Smooth muscle cell (in vitro differentiated cells): ENCODE data around the gene NKAIN1. TPM values are rescaled to one million over a fixed set of nuclear protein-coding genes. Genes with fewer than 3 reads are reported as not detected.

Experiments
- DNase-seq: peaks from one replicate; lab custom pipeline; 2025; ENCODE audit not compliant: unreplicated experiment; lab: John Stamatoyannopoulos, UW
- H2AFZ ChIP-seq: fragments of 200-600 bp; sonication (generic); 2 replicates; pipeline ENCODE4 v1.6.0; 2016; ENCODE audit warnings: antibody characterized with exemption, low read depth, mild to moderate bottlenecking
- H3F3A ChIP-seq: fragments of 200-600 bp; sonication (generic); 2 replicates; pipeline ENCODE4 v1.6.0; 2017; ENCODE audit warnings: antibody characterized with exemption, low read depth
- H3K27ac ChIP-seq: fragments of 200-600 bp; sonication (generic); 2 replicates; pipeline ENCODE4 v1.5.1; 2016; ENCODE audit warnings: low read depth, mild to moderate bottlenecking
- H3K27me3 ChIP-seq: fragments of 200-600 bp; sonication (generic); 2 replicates; pipeline ENCODE4 v1.6.1; 2016; ENCODE audit warnings: low read depth, mild to moderate bottlenecking
- H3K36me3 ChIP-seq: fragments of 200-600 bp; sonication (generic); 2 replicates; pipeline ENCODE4 v1.5.1; 2016; ENCODE audit warnings: low read depth
- H3K4me1 ChIP-seq: fragments of 200-600 bp; sonication (generic); 2 replicates; pipeline ENCODE4 v1.5.1; 2016; ENCODE audit warnings: low read depth
- H3K4me2 ChIP-seq: fragments of 200-600 bp; sonication (generic); 2 replicates; pipeline ENCODE4 v1.6.0; 2016; ENCODE audit warnings: mild to moderate bottlenecking
- H3K4me3 ChIP-seq: fragments of 200-600 bp; sonication (generic); 2 replicates; pipeline ENCODE4 v1.5.1; 2016; ENCODE audit warnings: mild to moderate bottlenecking
- H3K79me2 ChIP-seq: fragments of 200-600 bp; sonication (generic); 2 replicates; pipeline ENCODE4 v1.6.0; 2016; ENCODE audit warnings: low read depth, mild to moderate bottlenecking
- H3K9ac ChIP-seq: fragments of 200-600 bp; sonication (generic); 2 replicates; pipeline ENCODE4 v1.6.0; 2016; ENCODE audit warnings: low read depth
- H3K9me3 ChIP-seq: fragments of 200-600 bp; sonication (generic); replicated peaks from 2 replicates; pipeline ENCODE4 v1.5.1; 2016; ENCODE audit warnings: low read depth
- H4K20me1 ChIP-seq: fragments of 200-600 bp; sonication (generic); 2 replicates; pipeline ENCODE4 v1.6.0; 2016; ENCODE audit warnings: low read depth
- CTCF ChIP-seq: fragments of 200-600 bp; sonication (generic); IDR thresholded peaks from 2 replicates; pipeline ENCODE4 v1.5.1; 2017; ENCODE audit warnings: borderline replicate concordance, mild to moderate bottlenecking, antibody characterized with exemption; ENCODE audit not compliant: insufficient read depth, poor library complexity, severe bottlenecking
- WGBS: methylation state at CpG from one replicate; pipeline ENCODE4 v1.1.7; 2016; ENCODE audit warnings: low lambda C conversion rate; 5-methylcytosine and 5-hydroxymethylcytosine counted together
- polyA plus RNA-seq: library from polyadenylated mRNA; unstranded; fragments of >200 nt; fragmentation: Nextera tagmentation; extraction: Ambion mirVana; gene quantifications from 2 replicates; pipeline ENCODE4 v1.2.1, GENCODE V29; 2016
- total RNA-seq: library from RNA; depleted of rRNA; stranded (reverse); fragments of >200 nt; gene quantifications from 2 replicates; pipeline ENCODE4 v1.2.3, GENCODE V29; 2014

The NKAIN1 gene
- total and polyA plus RNA-seq, 2 experiments from 2014 or later, result 0.39 TPM; not detected in 1

- no peaks in the 10 kb centered on the region for H3K4me1 ChIP-seq
- H3K4me2 ChIP-seq, result no peak overlapping the region
- H3K9ac ChIP-seq, result no peak overlapping the region
- H3F3A ChIP-seq, result no peaks in the 10 kb centered on the region
- peaks cover 31% of the 10 kb centered on the region for H3K36me3 ChIP-seq
- TF ChIP-seq CTCF, result no peak
- no peak overlapping the region for H2AFZ ChIP-seq
- DNase-seq, result no peak
- H3K27ac ChIP-seq, result no peak overlapping the region
- WGBS, result 78% methylated on average over 2 of the region's 2 CpGs
- H3K4me3 ChIP-seq, result no peak overlapping the region
- peaks cover 26% of the 10 kb centered on the region for H4K20me1 ChIP-seq
- H3K27me3 ChIP-seq, result no peaks in the 10 kb centered on the region
- no peaks in the 10 kb centered on the region for H3K79me2 ChIP-seq
- no peaks in the 10 kb centered on the region for H3K9me3 ChIP-seq
Observed at GRCh38 chr1:31273619-31274018, 33.9 kb upstream of the NKAIN1 start.

GRCh38 chr1:31272369-31272768 is 32.7 kb upstream of the NKAIN1 start:
- H3K4me2 ChIP-seq, result no peak overlapping the region
- no peaks in the 10 kb centered on the region for H3K4me1 ChIP-seq
- no peak overlapping the region for H2AFZ ChIP-seq
- H3F3A ChIP-seq, result no peaks in the 10 kb centered on the region
- H4K20me1 ChIP-seq, result peaks cover 26% of the 10 kb centered on the region
- DNase-seq, result no peak
- peaks cover 26% of the 10 kb centered on the region for H3K36me3 ChIP-seq
- H3K9ac ChIP-seq, result no peak overlapping the region
- H3K4me3 ChIP-seq, result no peak overlapping the region
- no peak for TF ChIP-seq CTCF
- H3K9me3 ChIP-seq, result no peaks in the 10 kb centered on the region
- H3K27ac ChIP-seq, result no peak overlapping the region
- WGBS, result 85% methylated on average over 3 of the region's 3 CpGs
- no peaks in the 10 kb centered on the region for H3K79me2 ChIP-seq
- H3K27me3 ChIP-seq, result no peaks in the 10 kb centered on the region

GRCh38 chr1:31266547-31266946 is 26.9 kb upstream of the NKAIN1 start:
- no peak for TF ChIP-seq CTCF
- Histone ChIP-seq H3K4me2 (no peak overlapping the region), H3K9ac (no peak overlapping the region), H3K9me3 (no peaks in the 10 kb centered on the region), H3K4me3 (no peak overlapping the region), H3F3A (no peaks in the 10 kb centered on the region), H3K36me3 (peaks cover 23% of the 10 kb centered on the region), H4K20me1 (peaks cover 5% of the 10 kb centered on the region), H3K79me2 (no peaks in the 10 kb centered on the region), H2AFZ (no peak overlapping the region), H3K4me1 (no peaks in the 10 kb centered on the region), H3K27me3 (no peaks in the 10 kb centered on the region), H3K27ac (no peak overlapping the region)
- 98% methylated on average over 2 of the region's 2 CpGs for WGBS
- DNase-seq, result no peak

- no peak for TF ChIP-seq CTCF
- no peak overlapping the region for H3K9ac ChIP-seq
- no peaks in the 10 kb centered on the region for H3K79me2 ChIP-seq
- peaks cover 13% of the 10 kb centered on the region for H3K36me3 ChIP-seq
- no peaks in the 10 kb centered on the region for H3K4me1 ChIP-seq
- no peaks in the 10 kb centered on the region for H3F3A ChIP-seq
- WGBS, result 95% methylated on average over 1 of the region's 1 CpG
- no peaks in the 10 kb centered on the region for H3K27me3 ChIP-seq
- no peak overlapping the region for H3K4me2 ChIP-seq
- DNase-seq, result no peak
- H3K27ac ChIP-seq, result no peak overlapping the region
- no peak overlapping the region for H3K4me3 ChIP-seq
- no peaks in the 10 kb centered on the region for H4K20me1 ChIP-seq
- H2AFZ ChIP-seq, result no peak overlapping the region
- no peaks in the 10 kb centered on the region for H3K9me3 ChIP-seq
Observed at GRCh38 chr1:31264790-31265386, 25.2 kb upstream of the NKAIN1 start.
